Large intestine (tissue), 12 donors: ENCODE results near the gene CNN1. TPM values are rescaled to one million over a fixed set of nuclear protein-coding genes. Genes with fewer than 3 reads are reported as not detected.

Experiments used
- DNase-seq, 2 donors: peaks; one replicate each; pipeline versions ENCODE4 v3.0.0 to v3.0.0-alpha.2; 2013
- H3K27ac ChIP-seq: one replicate; pipeline ENCODE4 v1.5.1; 2013; ENCODE audit warnings: low read length
- H3K27me3 ChIP-seq: 2 replicates; pipeline ENCODE4 v1.6.1; 2013; ENCODE audit warnings: low read length; ENCODE audit not compliant: control insufficient read depth, insufficient read depth
- H3K36me3 ChIP-seq: 2 replicates; pipeline ENCODE4 v1.6.1; 2013; ENCODE audit warnings: low read length; ENCODE audit not compliant: control insufficient read depth, insufficient read depth
- H3K4me1 ChIP-seq: one replicate; pipeline ENCODE4 v1.6.1; 2013; ENCODE audit warnings: low read length; ENCODE audit not compliant: control insufficient read depth, insufficient read depth
- H3K4me3 ChIP-seq: one replicate; pipeline ENCODE4 v1.5.1; 2013; ENCODE audit warnings: low read length
- H3K9me3 ChIP-seq: one replicate; pipeline ENCODE4 v1.6.1; 2013; ENCODE audit warnings: mild to moderate bottlenecking, low read depth, low read length, moderate library complexity; ENCODE audit not compliant: control insufficient read depth
- WGBS: methylation state at CpG from one replicate; pipeline ENCODE4 v1.1.5; 2013; ENCODE audit warnings: low lambda C conversion rate; ENCODE audit not compliant: insufficient coverage; 5-methylcytosine and 5-hydroxymethylcytosine counted together
- long read RNA-seq, 11 donors: transcript quantifications; one replicate each; lab custom pipeline, GENCODE V29; 2026
- polyA plus RNA-seq: library from polyadenylated mRNA; unstranded; fragments of 120-200 nt; gene quantifications from one replicate; pipeline ENCODE4 v1.2.1, GENCODE V29; 2013

The CNN1 gene
- polyA plus RNA-seq, result 119 TPM
- long read RNA-seq, donor 1, transcript CNN1-201 (7 exons, 1,633 nt), result major isoform, 37 of 37 reads
- long read RNA-seq, donor 1, partial matches to known transcripts, result 0 of 37 reads
- long read RNA-seq, donor 1, other reads (novel, unspliced or antisense), result 0 of 37 reads
- long read RNA-seq, donor 2, transcript CNN1-201 (7 exons, 1,633 nt), result major isoform, 67 of 77 reads
- long read RNA-seq, donor 2, partial matches to known transcripts, result 10 of 77 reads
- long read RNA-seq, donor 2, other reads (novel, unspliced or antisense), result 0 of 77 reads
- long read RNA-seq, donor 3, result 0 reads
- long read RNA-seq, donor 4, partial matches to known transcripts, result 0 of 2 reads
- long read RNA-seq, donor 4, other reads (novel, unspliced or antisense), result 0 of 2 reads
- long read RNA-seq, donor 5, transcript CNN1-201 (7 exons, 1,633 nt), result major isoform, 32 of 32 reads
- long read RNA-seq, donor 5, partial matches to known transcripts, result 0 of 32 reads
- long read RNA-seq, donor 5, other reads (novel, unspliced or antisense), result 0 of 32 reads
- long read RNA-seq, donor 6, transcript CNN1-201 (7 exons, 1,633 nt), result major isoform, 61 of 81 reads
- long read RNA-seq, donor 6, partial matches to known transcripts, result 20 of 81 reads
- long read RNA-seq, donor 6, other reads (novel, unspliced or antisense), result 0 of 81 reads
- long read RNA-seq, donor 7, transcript CNN1-201 (7 exons, 1,633 nt), result major isoform, 84 of 98 reads
- long read RNA-seq, donor 7, partial matches to known transcripts, result 13 of 98 reads
- long read RNA-seq, donor 7, other reads (novel, unspliced or antisense), result 0 of 98 reads
- long read RNA-seq, donor 8, transcript CNN1-201 (7 exons, 1,633 nt), result major isoform, 69 of 106 reads
- long read RNA-seq, donor 8, partial matches to known transcripts, result 37 of 106 reads
- long read RNA-seq, donor 8, other reads (novel, unspliced or antisense), result 0 of 106 reads
- long read RNA-seq, donor 9, transcript CNN1-201 (7 exons, 1,633 nt), result major isoform, 73 of 100 reads
- long read RNA-seq, donor 9, partial matches to known transcripts, result 27 of 100 reads
- long read RNA-seq, donor 9, other reads (novel, unspliced or antisense), result 0 of 100 reads
- long read RNA-seq, donor 10, transcript CNN1-201 (7 exons, 1,633 nt), result major isoform, 52 of 64 reads
- long read RNA-seq, donor 10, partial matches to known transcripts, result 12 of 64 reads
- long read RNA-seq, donor 10, other reads (novel, unspliced or antisense), result 0 of 64 reads
- long read RNA-seq, donor 11, transcript CNN1-201 (7 exons, 1,633 nt), result major isoform, 65 of 84 reads
- long read RNA-seq, donor 11, partial matches to known transcripts, result 19 of 84 reads
- long read RNA-seq, donor 11, other reads (novel, unspliced or antisense), result 0 of 84 reads

DNA sequence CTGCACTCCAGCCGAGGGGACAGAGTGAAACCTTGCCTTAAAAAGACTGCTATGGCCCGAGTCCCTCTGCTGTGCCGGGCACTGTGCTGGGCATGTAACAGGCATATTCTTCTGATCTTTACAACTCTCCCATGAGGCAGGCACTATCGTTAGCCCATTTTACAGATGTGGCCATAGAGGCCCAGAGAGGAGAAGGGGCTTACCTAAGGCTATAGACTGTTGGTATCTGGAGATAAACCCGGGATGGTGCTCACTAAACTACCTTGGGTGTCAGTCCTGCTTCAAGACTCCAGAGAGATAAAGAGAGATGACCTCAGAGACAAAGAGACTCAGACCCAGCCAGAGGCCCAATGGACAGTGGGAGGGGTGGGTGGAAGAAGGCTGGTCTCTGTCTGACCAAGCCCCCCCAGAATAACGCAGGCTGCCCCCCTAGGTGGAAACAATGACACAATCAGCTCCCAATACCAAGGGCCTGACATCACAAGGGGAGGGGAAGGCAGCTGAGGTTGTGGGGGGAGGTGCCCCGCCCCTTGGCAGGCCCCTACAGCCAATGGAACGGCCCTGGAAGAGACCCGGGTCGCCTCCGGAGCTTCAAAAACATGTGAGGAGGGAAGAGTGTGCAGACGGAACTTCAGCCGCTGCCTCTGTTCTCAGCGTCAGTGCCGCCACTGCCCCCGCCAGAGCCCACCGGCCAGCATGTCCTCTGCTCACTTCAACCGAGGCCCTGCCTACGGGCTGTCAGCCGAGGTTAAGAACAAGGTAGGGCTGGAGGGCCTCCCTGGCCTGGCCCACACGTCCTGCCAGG is at the start of gene CNN1:
Gene CNN1 (plus strand): TSS at position 620 of the 805 bp plus-strand sequence. CDS start 77 bp downstream, at position 697.
- no CpG with 5 or more reads among the region's 21 CpGs for WGBS
- Histone ChIP-seq H3K36me3 (no peaks in the 10 kb centered on the region), H3K9me3 (peaks cover 2% of the 10 kb centered on the region), H3K27me3 (peaks cover 22% of the 10 kb centered on the region), H3K27ac (peak within 1 kb of the TSS; percentile 63), H3K4me1 (peaks cover 4% of the 10 kb centered on the region), H3K4me3 (peak within 1 kb of the TSS; percentile 34)
- peak; percentile 63 to 71 for DNase-seq

DNA sequence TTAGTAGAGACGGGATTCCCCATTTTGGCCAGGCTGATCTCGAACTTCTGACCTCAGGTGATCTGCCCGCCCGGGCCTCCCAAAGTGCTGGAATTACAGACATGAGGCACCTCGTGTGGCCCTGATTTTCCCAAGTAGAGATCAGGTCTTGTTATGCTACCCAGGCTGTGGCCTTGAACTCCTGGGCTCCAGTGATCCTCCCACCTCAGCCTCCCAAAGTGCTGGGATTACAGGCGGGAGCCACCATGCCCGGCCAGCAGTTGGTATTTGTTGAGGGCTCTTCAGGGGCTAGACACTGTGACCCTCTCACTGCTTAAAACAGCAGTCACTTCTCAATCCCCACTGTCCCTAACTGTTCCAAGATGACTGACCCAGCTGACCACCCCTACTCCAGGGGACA is 49.3 kb upstream of the CNN1 start:
- no CpG with 5 or more reads among the region's 7 CpGs for WGBS
- Histone ChIP-seq H3K36me3 (peaks cover 25% of the 10 kb centered on the region), H3K9me3 (no peaks in the 10 kb centered on the region), H3K27ac (peak overlapping the region; percentile 87), H3K4me1 (peaks cover 19% of the 10 kb centered on the region), H3K27me3 (no peaks in the 10 kb centered on the region), H3K4me3 (no peak overlapping the region)
- DNase-seq, result no peak

DNA sequence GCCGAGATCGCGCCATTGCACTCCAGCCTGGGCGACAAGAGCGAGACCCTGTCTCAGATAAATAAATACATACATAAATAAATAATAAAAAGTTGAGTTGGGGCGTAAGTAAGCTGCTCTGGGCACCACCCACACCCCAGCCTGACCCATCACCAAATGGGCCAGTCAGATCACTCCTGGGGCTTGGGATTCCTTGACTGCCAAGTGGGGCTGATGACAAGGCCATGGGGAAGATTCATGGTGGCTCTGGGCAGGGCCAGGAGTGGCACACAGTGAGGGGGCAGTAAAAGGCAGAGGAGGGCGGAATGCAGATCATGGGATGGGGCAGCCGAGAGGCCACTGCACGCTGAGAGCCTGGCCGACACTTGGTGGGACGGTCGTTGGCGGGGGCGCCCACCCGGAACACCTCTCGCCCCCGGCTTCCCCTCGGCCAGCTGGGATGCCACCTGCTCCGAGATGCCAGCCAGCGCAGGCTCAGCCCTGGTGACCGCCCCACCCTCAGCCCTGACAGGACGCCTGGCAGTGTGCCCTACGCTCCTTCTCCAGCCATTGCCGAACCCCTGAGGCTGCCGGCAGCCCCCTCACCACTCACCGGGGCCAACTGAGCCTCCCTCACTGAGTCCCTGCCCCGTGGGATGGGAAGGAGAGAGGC is 43.9 kb upstream of the CNN1 start:
- Histone ChIP-seq H3K27me3 (no peaks in the 10 kb centered on the region), H3K27ac (no peak overlapping the region), H3K4me1 (peaks cover 16% of the 10 kb centered on the region), H3K36me3 (peaks cover 33% of the 10 kb centered on the region), H3K4me3 (no peak overlapping the region), H3K9me3 (no peaks in the 10 kb centered on the region)
- WGBS, result 100% methylated on average over 1 of the region's 27 CpGs
- no peak for DNase-seq

DNA sequence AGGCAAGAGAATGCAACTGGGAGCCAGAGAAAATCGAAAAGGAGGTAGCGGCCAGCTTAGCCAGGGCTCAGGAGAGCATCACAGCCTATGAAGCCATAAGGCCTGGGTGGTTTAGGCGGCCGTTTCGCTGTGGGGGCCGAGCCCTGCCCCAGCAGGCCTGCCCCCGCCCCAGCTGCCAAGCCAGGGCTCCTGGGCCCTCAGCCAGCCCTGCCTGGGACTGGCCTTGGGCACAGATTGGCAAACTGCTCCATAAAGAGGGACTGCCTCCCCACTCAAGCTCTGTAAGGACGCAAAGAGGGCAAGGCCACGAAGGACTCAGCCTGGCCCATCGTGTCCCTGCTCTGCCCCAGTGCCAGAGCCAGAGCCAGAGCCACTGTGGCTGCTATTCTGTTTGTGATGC is 43.2 kb upstream of the CNN1 start:
- Histone ChIP-seq H3K27me3 (no peaks in the 10 kb centered on the region), H3K4me3 (no peak overlapping the region), H3K27ac (no peak overlapping the region), H3K36me3 (peaks cover 33% of the 10 kb centered on the region), H3K4me1 (peaks cover 8% of the 10 kb centered on the region), H3K9me3 (no peaks in the 10 kb centered on the region)
- DNase-seq, result no peak
- WGBS, result 60% methylated on average over 1 of the region's 10 CpGs

DNA sequence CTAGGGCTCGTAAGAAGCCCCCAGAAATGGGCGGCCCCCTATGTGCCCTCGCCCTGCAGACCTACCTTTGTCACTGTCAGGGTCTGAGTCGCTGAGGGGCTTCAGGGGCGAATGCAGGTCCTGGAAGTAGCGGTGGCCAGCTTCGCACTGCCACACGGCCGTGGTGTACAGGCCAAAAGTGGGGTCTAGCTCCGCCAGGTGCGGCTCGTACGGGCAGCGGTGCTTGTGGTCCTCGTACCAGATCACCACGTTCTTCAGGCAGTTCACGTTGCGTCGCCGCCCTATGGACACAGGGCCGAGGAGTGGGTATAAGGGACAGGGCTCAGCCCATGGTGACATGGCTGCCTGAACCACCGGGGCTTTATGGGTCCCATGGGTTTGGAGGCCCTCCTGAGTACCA is 42.8 kb upstream of the CNN1 start:
- Histone ChIP-seq H3K4me1 (peaks cover 6% of the 10 kb centered on the region), H3K4me3 (no peak overlapping the region), H3K27me3 (no peaks in the 10 kb centered on the region), H3K36me3 (peaks cover 33% of the 10 kb centered on the region), H3K27ac (no peak overlapping the region), H3K9me3 (no peaks in the 10 kb centered on the region)
- WGBS, result no CpG with 5 or more reads among the region's 22 CpGs
- DNase-seq, result no peak

DNA sequence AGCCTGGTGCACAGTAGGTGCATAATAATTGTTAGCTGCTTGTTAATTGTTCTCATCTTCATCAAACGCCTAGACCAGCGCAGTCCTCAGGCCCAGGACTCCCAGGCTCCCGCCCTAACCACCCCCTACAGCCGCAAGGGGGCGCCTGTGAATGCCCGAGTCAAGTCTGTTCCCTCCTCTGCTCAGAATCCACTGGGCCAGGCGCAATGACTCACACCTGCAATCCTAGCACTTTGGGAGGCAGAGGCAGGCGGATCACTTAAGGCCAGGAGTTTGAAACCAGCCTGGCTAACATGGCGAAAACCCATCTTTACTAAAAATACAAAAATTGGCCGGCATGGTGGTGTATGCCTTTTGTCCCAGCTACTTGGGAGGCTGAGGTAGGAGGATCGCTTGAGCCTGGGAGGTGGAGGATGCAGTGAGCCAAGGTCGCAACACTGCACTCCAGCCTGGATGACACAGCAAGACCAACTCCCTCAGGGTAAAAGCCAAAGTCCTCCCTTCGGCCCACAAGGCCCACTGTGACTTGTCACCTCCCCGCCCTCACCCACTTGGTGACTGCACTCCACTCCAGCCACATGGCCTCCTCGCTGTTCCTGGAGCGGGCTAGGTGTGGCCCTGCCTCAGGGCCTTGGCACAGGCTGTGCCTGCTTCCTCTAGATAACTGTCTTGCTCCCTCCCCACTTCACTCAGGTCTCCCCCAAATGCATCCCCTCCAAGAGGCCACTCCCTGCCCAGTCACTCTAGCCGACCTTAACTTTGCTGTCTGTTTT is 42.1 kb upstream of the CNN1 start:
- H3K4me1 ChIP-seq, result no peaks in the 10 kb centered on the region
- no peak overlapping the region for H3K4me3 ChIP-seq
- H3K9me3 ChIP-seq, result no peaks in the 10 kb centered on the region
- H3K27me3 ChIP-seq, result no peaks in the 10 kb centered on the region
- peak in 1 of 2 donors; percentile 24 for DNase-seq
- H3K36me3 ChIP-seq, result peaks cover 35% of the 10 kb centered on the region
- no CpG with 5 or more reads among the region's 17 CpGs for WGBS
- no peak overlapping the region for H3K27ac ChIP-seq

DNA sequence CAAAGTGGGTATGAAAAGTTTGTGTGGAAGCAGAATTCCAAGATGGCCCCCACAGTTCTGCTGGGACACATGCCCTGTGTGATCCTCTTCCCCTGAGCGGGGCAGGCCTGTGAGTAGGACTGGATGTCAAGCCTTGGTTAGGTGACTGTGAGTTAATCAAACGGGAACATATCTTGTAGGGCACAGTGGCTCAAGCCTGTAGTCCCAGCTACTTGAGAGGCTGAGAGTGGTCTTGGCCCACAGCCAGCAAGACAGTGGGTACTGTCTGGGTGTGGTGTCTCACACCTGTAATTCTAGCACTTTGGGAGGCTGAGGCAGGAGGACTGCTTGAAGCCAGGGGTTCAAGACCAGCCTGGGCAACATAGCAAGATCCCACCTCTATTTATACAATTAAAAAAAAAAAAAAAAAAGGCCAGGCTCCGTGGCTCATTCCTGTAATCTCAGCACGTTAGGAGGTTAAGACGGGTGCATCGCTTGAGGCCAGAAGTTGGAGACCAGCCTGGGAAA is 39.4 kb upstream of the CNN1 start:
- no CpG with 5 or more reads among the region's 6 CpGs for WGBS
- no peak for DNase-seq

DNA sequence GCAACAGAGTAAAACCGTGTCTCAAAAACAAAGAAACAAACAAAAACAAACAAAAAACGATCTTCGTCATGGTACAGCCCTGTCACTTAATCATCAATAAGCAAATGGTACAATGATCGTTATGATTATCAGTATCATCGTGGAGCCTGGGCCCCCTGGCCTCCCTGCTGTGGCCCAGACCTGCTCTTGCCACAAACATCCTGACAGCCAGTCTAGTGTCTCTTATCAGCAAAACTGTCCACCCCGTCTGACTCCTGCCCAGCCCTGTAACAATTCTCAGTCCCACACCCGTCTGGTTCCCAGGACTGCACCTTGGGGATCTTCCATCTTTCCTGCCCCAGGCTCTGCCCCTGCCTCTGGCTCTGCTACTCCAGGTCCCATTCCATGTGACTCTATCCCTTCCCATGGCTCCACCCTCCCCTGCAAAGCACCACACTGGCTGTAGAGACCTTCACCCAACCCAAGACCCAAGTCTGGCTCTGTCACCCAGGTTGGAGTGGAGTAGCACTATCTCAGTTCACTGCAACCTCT is 38.7 kb upstream of the CNN1 start:
- Histone ChIP-seq H3K27me3 (no peaks in the 10 kb centered on the region), H3K27ac (no peak overlapping the region), H3K9me3 (no peaks in the 10 kb centered on the region), H3K4me1 (no peaks in the 10 kb centered on the region), H3K36me3 (peaks cover 24% of the 10 kb centered on the region), H3K4me3 (no peak overlapping the region)
- no CpG with 5 or more reads among the region's 7 CpGs for WGBS
- DNase-seq, result no peak

More for the DNA sequence above, 39.4 kb upstream of the CNN1 start:
- H3K36me3 ChIP-seq, result peaks cover 29% of the 10 kb centered on the region
- H3K4me3 ChIP-seq, result no peak overlapping the region
- no peaks in the 10 kb centered on the region for H3K27me3 ChIP-seq
- H3K9me3 ChIP-seq, result no peaks in the 10 kb centered on the region
- no peak overlapping the region for H3K27ac ChIP-seq
- no peaks in the 10 kb centered on the region for H3K4me1 ChIP-seq
